NCI-H82 (cell line): ENCODE data around the gene NT5DC3.

Experiments used
- DNase-seq: peaks from one replicate; lab custom pipeline; 2025; lab: John Stamatoyannopoulos, UW

NT5DC3 gene

DNA sequence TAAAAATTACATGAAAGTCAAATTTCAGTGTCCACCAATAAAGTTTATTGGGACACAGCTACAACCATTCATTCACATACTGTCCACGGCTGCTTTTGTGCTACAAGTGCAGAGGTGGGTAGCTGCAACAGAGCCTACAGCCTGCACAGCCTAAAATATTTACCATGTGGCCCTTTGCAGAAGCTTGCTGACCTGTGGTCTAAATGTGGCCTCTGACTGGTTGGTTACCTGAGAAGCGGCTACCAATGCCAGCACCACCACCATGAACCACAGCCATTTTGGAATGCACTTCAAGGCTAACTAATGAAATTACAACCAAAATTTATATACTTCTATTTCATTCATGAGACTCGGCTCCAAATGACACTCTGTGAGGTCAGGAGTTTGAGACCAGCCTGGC is 58.6 kb downstream of the NT5DC3 start:
- DNase-seq = no peak

DNA sequence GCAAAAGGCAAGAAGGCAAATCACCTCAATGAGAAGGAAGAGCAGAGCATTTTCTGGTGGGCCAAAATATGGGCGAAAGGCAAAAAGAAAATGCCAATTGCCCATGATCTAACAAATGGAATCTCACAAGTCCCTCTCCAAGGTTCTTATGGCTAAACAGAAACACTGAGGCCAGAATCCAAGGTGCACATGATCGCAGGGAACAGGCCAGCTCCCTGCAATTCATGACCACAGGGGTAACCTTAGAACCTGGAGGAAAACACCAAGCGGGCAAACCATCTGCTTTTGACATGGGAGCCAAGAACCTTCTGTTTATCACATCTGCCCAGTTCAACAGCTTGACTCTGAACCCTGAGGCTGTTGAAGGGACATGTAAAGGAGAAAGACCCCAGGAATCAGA is 60.0 kb downstream of the NT5DC3 start:
- no peak for DNase-seq

DNA sequence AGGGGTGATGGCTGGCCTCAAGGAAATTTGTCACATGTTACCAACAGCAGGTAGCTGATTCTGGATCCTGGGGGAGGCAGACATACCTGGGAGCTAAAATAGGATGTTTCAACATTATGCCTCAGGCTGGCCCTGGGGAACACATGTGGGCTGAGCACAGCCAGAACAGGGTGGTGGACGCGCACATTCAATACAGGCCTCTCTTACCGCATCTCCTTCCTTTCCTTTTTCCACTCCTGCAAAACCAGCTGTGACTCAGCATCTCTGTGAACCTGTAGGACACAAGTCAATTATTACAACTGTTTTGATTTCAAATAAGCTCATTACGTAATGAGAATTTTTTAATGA is 61.0 kb downstream of the NT5DC3 start:
- no peak for DNase-seq

DNA sequence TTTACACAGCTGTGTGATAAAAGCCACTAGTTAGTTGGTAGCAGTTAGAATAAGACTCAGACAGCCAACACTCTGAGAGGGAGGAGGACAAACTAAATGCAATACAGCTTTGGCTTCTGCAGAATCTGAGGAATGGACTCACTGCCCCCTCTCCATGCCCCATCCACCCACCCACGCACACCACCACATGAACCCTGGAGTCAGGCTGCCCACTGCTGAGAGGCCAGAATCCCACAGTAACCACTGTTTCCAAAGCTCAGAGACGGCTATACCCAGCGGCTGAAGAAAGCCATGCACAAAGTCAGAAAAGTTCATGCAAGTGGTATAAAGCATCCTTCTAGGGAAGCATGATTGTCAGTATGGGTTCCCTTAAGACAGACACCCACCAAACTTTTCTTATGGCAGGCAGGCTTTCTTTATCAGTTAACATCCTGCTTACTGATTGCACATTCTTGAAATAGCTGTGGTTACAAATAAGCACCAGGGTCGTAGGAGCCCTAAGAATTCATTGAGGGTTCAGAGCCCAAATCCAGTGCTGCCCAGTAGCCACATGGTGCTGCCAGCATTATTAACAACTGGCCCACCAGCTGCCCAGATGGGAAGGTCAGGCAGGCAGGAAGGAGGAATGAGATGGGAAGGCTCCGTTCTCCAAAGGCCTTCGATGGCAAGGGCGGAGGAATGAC is 61.5 kb downstream of the NT5DC3 start:
- DNase-seq = no peak

DNA sequence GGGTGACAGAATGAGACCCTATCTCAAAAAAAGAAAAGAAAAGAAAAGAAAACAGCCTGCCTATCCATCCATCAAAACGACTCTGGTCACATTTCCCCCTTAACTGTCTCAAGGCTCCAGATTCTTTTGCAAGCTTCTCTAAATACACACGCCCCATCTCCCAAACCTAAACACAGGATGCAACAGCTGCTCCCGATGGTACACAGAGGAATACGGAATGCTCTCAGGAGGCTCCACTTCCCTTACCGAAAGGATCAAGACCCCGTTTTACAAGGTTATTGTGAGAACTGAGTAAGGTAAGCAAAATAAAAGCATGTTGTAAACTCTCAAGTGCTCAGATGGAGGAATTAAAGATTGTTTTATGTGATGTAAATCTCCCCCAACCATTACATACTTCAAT is 62.3 kb downstream of the NT5DC3 start:
- no peak for DNase-seq

DNA sequence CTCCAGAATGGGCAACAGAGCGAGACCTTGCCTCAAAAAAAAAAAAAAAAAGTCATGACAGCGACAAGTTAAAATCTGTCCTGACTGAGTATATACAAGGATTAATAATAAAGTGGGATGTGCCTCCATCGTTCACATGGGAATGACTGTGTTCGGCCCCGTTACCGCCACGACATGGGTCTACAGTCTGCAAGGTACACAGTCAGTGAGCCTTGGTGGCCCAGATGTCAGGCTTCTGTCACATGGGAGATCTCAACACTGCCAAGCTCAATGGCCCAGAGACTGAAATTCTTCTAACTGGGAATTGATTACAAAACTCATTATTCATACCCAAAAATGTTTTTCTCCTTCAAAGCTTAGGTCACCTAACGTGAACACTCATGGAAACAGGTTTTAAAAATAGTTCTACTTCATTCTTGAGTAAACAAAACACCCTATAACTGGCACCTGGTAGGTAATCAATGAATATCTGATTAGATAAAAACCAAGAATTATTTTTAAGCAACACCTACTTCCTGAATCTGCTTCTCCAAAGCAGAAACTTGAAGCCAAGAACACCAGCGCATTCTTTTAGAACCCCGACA is 66.0 kb downstream of the NT5DC3 start:
- no peak for DNase-seq

DNA sequence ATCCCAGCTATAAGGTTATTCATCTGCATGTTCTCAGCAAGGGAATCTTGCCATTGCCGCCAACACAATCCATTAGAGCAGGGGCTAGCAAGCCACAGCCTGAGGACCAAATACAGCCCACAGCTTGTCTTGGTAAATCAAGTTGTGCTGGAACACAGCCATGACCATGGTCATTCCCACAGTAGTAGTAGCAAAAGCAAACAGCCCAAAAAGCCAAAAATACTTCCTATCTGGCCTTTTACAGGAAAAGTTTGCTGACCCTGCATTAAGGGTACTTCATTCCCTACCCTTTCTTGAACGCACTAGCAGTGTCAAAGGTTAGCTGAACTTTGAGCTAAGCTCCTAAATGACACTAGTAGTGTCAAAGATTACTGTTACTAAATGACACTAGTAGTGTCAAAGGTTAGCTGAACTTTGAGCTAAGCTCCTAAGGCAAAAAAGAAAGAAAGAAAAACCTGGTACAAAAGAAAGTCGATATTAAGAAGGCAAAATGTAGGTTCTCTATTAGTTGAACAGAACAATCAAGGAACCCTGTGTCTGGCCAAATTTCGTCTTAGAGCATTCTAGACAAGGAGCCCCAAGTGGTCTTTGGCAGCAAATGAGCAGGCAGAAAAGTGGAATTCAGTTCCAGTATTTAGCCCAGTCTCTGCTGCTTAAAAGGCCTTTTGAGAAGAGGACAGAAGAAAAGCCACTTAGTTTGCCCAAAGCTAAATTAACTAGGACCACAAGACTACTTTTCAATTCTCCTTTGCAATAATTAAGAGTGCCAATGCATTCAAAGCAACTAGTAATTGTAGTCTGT is 67.7 kb downstream of the NT5DC3 start:
- no peak for DNase-seq

DNA sequence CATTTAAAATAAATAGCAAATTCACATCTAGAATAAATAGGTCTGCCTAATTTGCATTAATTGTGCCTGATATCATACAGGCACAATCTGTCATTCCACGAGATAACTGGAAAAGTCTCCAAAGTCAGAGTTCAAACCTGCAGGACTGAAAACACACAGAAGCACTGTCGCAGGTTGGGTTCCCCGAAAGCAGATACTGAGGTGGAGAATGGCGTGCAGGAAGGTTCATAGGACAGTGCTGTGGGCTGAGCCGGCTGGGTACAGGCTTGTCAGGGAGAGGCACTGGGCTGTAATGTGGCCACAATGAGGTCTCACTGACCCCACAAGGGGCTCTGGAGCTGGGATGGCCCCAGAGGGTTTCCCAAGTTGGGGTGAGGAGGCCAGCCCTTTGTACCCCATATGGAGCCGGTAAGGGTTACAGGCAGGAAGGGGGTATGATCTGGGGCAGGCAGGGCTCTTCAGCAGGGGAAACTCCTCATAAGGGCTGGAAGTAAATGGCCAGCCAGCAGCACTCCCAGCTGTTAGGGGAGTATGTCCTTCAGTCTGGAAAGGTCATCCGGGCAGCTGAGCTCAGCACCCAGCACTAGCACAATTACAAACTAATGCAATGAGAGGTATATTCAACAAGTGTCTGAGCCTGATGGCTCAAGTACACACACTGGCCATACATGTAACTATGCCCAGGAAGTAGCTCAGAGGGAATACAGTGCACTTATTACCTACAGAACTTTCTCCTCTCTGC is 68.5 kb downstream of the NT5DC3 start:
- no peak for DNase-seq

DNA sequence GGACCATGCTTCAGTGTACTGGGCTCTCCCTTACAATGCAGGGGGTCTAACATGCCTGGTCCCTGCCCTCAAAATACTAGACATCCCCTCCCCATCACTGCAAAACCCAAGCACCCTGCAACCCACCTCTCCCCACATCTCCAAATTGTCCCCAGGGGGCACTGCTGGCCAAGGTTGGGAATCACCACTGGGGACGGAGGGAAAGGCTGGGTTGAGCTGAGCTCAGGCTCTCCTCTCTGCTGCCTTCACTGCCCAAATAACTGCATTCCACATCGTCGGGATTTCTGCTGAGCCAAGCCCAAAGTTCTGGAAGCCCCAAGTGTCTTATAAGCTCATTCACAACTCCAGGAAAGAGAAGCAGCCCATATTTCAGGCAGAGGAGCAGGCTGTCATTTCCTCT is 69.6 kb downstream of the NT5DC3 start:
- DNase-seq = peak; percentile 43

DNA sequence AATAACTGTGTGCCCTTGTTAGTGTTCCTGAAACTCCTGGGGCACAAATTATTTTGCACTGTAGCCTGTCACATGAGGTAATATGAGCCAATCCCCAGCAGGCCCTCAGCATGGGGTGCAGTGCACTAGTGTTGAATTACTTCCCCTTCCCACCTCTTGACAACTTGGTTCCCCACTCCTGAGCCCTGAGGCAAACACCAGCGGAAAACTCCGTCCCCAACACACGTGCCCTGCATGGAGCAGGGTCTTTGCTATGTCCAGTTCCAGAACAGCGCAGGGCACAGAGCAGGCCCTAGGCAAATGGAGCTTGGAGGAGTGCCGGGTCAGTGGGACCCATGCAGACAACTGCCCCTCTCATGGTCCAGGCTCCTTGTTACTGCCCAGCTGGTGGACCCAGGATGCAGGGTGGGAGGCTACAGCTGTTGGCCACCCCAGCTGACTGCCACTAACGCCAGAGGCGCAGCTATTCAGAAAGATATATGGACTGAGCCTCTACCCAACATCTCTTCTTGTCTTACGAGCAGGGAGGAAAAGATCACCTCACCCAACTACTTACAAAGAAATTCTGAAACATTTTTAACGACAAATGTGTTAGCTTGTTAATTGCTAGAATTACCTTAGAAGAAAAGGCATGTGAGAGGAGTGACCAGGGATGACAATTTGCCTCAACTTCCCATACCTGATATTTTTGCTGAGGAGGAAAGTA is 71.6 kb downstream of the NT5DC3 start:
- no peak for DNase-seq

DNA sequence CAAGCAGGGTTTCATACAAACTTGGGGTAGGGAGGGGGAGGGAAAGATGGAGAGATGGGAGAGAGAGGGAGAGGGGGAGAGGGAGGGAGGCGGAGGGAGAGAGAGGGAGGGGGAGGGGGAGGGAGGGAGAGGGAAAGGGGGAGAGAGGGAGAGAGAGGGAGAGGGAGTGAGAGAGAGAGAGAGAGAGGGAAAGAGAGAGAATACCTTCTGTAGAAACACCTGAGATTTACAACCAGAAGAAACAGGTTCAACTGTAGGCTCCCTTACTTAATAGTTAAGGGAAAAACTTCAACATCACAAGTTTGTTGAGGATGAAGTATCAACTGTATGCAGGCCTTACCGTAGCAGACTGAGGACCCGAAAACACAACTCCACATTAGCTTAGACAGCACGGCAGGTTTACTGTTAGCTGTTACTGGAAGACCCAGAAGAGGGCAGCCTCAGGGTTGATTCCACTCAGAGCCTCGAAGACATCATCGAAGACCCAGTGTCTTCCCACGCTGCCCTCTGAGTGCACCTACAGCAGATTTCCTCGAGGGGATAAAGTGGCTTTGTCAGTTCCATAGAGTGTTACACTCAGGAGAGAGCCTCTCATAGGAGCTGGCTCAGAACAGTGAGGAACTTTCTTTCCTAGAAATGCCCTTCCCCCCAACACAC is 72.4 kb downstream of the NT5DC3 start:
- peak; percentile 41 for DNase-seq

DNA sequence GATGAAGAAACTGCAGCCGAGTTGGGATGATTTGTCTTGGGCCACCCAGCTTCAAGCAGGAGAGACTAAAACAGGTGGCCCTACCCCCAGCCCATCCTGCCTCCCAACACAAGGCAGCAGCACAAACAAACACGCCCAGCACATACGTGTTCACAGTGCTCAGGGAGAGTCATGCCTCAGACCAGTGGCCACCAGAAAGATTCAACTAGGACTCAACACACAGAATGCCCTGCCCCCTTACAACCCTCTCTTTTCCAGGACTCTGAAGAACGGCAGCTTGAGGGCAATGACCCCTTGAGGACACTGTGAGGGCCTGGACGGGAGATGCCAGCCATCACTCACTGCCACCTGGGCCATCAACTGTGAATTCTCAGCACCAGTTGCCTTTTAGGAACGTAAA is 75.0 kb downstream of the NT5DC3 start:
- DNase-seq = no peak

DNA sequence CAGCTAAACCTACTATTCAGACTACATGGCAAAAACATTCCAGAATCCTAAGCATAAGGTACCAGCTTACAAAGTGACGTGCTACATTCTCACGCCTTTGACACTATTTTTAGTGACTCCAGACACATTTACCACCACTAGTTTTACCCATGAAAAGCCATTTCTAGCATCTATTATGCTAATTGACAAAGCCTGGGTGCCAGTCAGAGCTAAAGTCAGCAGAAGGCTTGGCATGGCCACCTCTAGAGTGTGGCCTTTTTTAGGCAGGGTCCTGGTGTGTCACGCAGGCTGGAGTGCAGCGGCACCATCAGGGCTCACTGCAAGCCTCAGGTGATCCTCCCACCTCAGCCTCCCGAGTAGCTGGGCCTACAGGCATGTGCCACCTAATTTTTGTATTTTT is 75.7 kb downstream of the NT5DC3 start:
- DNase-seq = no peak

DNA sequence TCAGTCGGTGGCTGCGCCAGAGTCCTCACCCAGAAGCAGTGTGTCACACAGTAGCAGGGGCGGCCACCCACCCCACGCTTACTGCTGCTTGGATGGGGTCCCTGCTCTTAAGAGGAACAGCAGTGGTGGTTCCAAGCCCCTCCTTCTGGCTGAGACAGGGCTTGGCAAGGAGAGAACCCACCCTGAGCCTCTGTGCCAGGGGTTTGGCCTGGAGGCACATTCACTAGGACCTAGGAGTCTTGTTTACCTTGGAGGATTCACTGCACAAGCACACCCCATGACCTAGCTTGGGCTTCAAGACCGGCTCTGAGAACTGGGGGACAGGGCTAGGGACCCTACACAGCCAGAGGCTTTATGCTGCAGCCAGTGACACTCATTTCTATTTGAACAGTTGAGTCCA is 78.6 kb downstream of the NT5DC3 start:
- no peak for DNase-seq

DNA sequence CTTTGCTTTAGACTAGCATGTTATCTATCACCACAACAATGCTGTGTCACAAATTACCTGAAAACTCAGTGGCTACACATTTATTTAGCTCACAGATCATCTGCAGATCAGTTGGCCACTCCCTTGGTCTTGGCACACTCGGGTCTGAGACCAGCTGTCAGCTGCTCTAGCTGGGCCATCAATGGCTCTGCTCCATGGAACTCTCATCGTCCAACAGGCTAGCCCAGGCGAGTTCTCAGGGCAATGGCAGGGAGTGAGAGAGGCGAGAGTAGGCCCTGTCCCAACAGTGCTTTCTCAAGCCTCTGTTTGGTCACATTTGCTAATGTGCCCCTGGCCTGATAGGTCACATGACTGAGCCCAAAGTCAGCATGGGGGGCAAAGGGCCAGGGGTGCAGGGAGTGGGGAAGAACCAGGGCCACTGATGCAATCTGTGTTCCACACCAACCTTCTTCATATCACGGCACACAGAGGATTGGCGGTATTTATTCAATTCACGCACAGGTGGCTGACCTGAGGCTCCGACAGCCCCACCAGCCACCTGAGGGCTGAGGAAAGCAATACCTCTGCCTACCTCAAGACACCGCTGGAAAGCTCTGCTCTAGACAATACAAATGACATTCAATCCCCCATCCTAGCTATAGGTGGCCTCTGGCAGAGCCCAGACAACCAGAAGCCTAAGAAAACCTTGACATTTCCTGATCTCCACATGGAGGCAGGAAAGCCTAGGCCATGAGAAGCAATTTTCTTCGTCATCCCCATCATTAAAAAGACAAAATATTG is 82.5 kb downstream of the NT5DC3 start:
- no peak for DNase-seq

DNA sequence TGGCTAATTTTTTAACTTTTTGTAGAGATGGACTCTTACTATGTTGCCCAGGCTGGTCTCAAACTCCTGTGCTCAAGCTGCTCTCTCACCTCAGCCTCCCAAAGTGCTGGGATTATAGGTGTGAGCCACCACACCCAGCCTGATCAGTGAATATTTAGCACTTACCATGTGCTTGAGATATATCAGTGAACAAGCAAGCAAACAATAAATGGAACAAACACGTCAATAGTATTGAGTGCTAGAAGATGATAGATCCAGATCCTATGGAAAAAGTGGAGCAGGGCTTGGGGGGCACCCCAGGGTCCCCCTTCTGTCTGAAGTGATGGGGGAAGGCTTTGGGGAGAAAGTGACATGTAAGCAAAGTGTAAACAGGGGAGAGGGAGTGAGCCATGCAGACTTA is 83.8 kb downstream of the NT5DC3 start:
- DNase-seq = no peak

DNA sequence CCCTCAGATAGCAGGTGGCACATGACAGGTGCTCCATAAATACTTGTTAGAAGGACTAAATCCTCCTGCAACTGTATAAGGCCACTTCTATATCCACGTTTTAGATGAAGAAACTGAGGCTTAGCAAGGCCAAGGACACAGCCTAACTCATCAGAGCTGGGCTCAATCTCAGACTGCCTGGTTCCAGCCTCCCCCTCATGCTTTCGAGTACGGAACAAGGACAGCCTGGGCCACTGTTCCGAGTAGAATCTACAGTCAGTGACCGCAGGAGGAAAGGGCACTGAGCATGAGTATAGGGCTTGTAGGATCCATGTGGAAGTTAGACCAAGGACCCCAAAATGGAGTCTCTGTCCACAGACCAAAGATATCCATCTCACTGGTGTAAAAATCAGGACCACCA is 84.6 kb downstream of the NT5DC3 start:
- DNase-seq = no peak

DNA sequence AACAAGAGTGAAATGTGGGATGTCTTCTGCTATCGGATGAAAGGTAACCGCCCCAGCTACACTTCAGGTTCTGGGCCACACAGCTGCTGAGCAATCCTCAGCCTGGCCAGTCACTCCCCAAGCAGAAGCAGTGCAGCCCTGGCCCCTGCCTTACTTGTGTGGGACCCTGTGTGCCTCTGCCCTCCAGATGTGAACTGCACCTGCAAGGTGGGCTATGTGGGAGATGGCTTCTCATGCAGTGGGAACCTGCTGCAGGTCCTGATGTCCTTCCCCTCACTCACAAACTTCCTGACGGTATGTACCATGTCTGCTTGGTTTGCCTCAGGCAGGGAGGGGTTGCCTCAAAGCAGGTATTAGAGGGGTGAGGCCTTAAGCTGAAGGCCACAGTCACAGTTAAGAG is 85.6 kb downstream of the NT5DC3 start:
- DNase-seq = no peak

DNA sequence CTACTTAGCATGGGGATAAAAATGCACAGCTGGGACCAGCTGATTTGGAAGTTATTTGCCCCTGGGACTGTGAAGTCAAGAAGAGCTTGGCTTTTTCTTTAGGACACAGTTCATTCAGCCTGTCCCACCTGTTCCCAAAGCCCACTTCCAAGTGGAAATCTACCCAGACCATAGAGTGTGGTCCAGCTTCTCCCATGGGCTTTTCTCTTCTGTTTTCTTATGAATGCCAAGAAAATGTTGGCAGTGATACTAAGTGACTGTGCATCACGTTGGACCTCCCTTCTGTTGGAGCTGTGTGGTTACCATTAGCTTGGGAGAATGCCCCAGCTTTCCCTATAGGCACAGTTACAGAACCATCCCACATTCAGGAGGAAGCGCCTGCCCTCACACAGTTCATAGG is 89.4 kb downstream of the NT5DC3 start:
- no peak for DNase-seq

DNA sequence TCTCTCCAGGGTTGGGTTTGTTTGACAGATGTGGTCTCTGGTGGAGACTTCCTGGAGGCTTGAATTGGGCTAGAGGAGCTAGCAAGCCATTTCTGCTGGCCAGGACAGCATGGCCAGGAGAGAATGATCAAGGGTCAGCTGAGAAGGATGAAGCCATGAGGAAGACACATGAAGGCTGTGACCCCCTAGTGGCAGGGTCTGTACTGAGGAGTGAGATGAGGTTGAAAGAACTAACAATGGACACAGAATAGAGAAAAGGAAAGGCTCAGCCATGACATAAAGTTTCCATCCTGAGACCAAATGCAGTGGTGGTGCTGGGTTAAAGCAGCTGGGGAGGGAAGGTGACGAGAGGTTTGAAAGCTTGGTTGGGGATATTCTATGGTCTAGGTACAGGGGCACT is 89.9 kb downstream of the NT5DC3 start:
- DNase-seq = peak; percentile 43

DNA sequence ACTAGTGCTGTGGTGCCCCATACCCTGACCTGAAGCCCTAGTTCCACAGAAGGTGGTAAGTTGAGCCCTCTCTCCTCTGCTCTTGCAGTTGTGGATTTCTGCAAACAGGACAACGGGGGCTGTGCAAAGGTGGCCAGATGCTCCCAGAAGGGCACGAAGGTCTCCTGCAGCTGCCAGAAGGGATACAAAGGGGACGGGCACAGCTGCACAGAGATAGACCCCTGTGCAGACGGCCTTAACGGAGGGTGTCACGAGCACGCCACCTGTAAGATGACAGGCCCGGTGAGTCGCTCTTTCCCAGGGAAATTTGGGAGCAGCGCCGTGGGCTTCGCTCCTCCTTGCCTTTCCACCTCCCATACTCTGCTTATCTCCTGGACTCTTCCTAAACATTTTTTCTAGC is 92.2 kb downstream of the NT5DC3 start:
- no peak for DNase-seq
